Liver (tissue), 9 donors: ENCODE data around the gene CCDC91. TPM values are rescaled to one million over a fixed set of nuclear protein-coding genes. Genes with fewer than 3 reads are reported as not detected.

Experiments used
- DNase-seq: peaks from one replicate; pipeline ENCODE4 v3.0.0-alpha.2; 2017; ENCODE audit warnings: low spot score
- H3K27ac ChIP-seq, 2 donors: one replicate each; pipeline ENCODE4 v1.7.0; 2013; ENCODE audit warnings: inconsistent platforms in 2 of 2, low read length in 2 of 2, control low read depth in 1 of 2, low read depth in 1 of 2, mild to moderate bottlenecking in 1 of 2
- H3K27me3 ChIP-seq, 4 donors: one replicate each; pipeline versions ENCODE4 v1.6.1 to v1.7.0; 2013; ENCODE audit warnings: low read length in 3 of 4, inconsistent platforms in 1 of 4, mild to moderate bottlenecking in 1 of 4, moderate library complexity in 1 of 4; ENCODE audit not compliant: control insufficient read depth in 4 of 4, insufficient read depth in 4 of 4
- H3K36me3 ChIP-seq, 4 donors: one replicate each; pipeline versions ENCODE4 v1.6.1 to v1.7.0; 2013; ENCODE audit warnings: low read length in 3 of 4, mild to moderate bottlenecking in 3 of 4, low read depth in 1 of 4, moderate library complexity in 1 of 4; ENCODE audit not compliant: control insufficient read depth in 4 of 4, insufficient read depth in 3 of 4
- H3K4me1 ChIP-seq, 4 donors: one replicate each; pipeline versions ENCODE4 v1.6.1 to v1.7.0; 2013; ENCODE audit warnings: low read length in 3 of 4, mild to moderate bottlenecking in 3 of 4, moderate library complexity in 1 of 4; ENCODE audit not compliant: control insufficient read depth in 4 of 4, insufficient read depth in 4 of 4
- H3K4me3 ChIP-seq, 3 donors: one replicate each; pipeline versions ENCODE4 v1.6.1 to v1.7.0; 2013; ENCODE audit warnings: low read length in 3 of 3, control low read depth in 1 of 3, low read depth in 1 of 3, mild to moderate bottlenecking in 1 of 3
- H3K9ac ChIP-seq, 2 donors: one replicate each; pipeline ENCODE4 v1.7.0; 2013; ENCODE audit warnings: low read length in 2 of 2, mild to moderate bottlenecking in 2 of 2, moderate library complexity in 2 of 2, control low read depth in 1 of 2, low read depth in 1 of 2
- H3K9me3 ChIP-seq, 4 donors: one replicate each; pipeline versions ENCODE4 v1.6.1 to v1.7.0; 2013; ENCODE audit warnings: low read length in 3 of 4; ENCODE audit not compliant: control insufficient read depth in 4 of 4
- EGR1 ChIP-seq, 2 donors: IDR thresholded peaks; 2 replicates each; pipeline ENCODE4 v1.6.1; 2016 to 2018; ENCODE audit warnings: antibody characterized with exemption in 2 of 2, low read depth in 2 of 2
- FOXA1 ChIP-seq: IDR thresholded peaks from 2 replicates; pipeline ENCODE4 v1.6.1; 2016; ENCODE audit warnings: antibody characterized with exemption
- FOXA2 ChIP-seq: IDR thresholded peaks from 2 replicates; pipeline ENCODE4 v1.6.1; 2016; ENCODE audit warnings: antibody characterized with exemption
- GABPA ChIP-seq, 2 donors: IDR thresholded peaks in 1 of 2; conservative IDR thresholded peaks in 1 of 2; 2 replicates each; pipeline ENCODE4 v1.6.1; 2016; ENCODE audit warnings: antibody characterized with exemption in 2 of 2, mild to moderate bottlenecking in 1 of 2, moderate library complexity in 1 of 2
- HNF4A ChIP-seq, 2 donors: conservative IDR thresholded peaks; 2 replicates each; pipeline ENCODE4 v1.6.1; 2016; ENCODE audit warnings: antibody characterized with exemption in 2 of 2, mild to moderate bottlenecking in 2 of 2
- HNF4G ChIP-seq: IDR thresholded peaks from 2 replicates; pipeline ENCODE4 v1.6.1; 2016; ENCODE audit warnings: antibody characterized with exemption
- JUND ChIP-seq, 2 donors: IDR thresholded peaks; 2 replicates each; pipeline ENCODE4 v1.6.1; 2016; ENCODE audit warnings: antibody characterized with exemption in 2 of 2
- MAX ChIP-seq: IDR thresholded peaks from 2 replicates; pipeline ENCODE4 v1.6.1; 2016; ENCODE audit warnings: antibody characterized with exemption
- NR2F2 ChIP-seq: IDR thresholded peaks from 2 replicates; pipeline ENCODE4 v1.6.1; 2016; ENCODE audit warnings: antibody characterized with exemption
- RAD21 ChIP-seq, 2 donors: IDR thresholded peaks; 2 replicates each; pipeline ENCODE4 v1.6.1; 2016; ENCODE audit warnings: antibody characterized with exemption in 2 of 2, mild to moderate bottlenecking in 2 of 2
- RXRA ChIP-seq, 2 donors: IDR thresholded peaks; 2 replicates each; pipeline ENCODE4 v1.6.1; 2017 to 2018; ENCODE audit warnings: antibody characterized with exemption in 2 of 2, mild to moderate bottlenecking in 1 of 2
- SP1 ChIP-seq: IDR thresholded peaks from 2 replicates; pipeline ENCODE4 v1.6.1; 2018; ENCODE audit warnings: antibody characterized with exemption, mild to moderate bottlenecking
- TAF1 ChIP-seq: conservative IDR thresholded peaks from 2 replicates; pipeline ENCODE4 v1.6.1; 2016; ENCODE audit warnings: antibody characterized with exemption, mild to moderate bottlenecking
- YY1 ChIP-seq: IDR thresholded peaks from 2 replicates; pipeline ENCODE4 v1.6.1; 2016; ENCODE audit warnings: antibody characterized with exemption, mild to moderate bottlenecking
- ZBTB33 ChIP-seq: IDR thresholded peaks from 2 replicates; pipeline ENCODE4 v1.6.1; 2016; ENCODE audit warnings: antibody characterized with exemption
- polyA plus RNA-seq, 2 donors: library from polyadenylated mRNA; stranded (reverse) in 1 of 2; unstranded in 1 of 2; fragments of 200-250 nt in 1 of 2; fragments of >200 nt in 1 of 2; fragmentation: Nextera tagmentation in 1 of 2; extraction: Ambion mirVana in 1 of 2; gene quantifications; one replicate each; pipeline versions ENCODE4 v1.2.1 to v1.2.3, GENCODE V29; 2013 to 2015
- total RNA-seq, 2 donors: library from RNA; depleted of rRNA; stranded (reverse); fragments of >200 nt; gene quantifications; one replicate each; pipeline ENCODE4 v1.2.3, GENCODE V29; 2014
- TF ChIP-seq, protein P1 (sequence below): IDR thresholded peaks from 2 replicates; pipeline ENCODE4 v1.6.1; 2016; ENCODE audit warnings: antibody characterized with exemption
- TF ChIP-seq, protein P2 (sequence below): fragments of 150-350 bp; IDR thresholded peaks from 2 replicates; pipeline ENCODE4 v1.5.1; 2017; ENCODE audit warnings: improper control_type of control experiment, low read depth, low read length; ENCODE audit not compliant: missing input control
- TF ChIP-seq, protein P3 (sequence below): IDR thresholded peaks from 2 replicates; pipeline ENCODE4 v1.6.1; 2016; ENCODE audit warnings: antibody characterized with exemption, mild to moderate bottlenecking
- donor health status: healthy.
- donor health status: healthy.
- donor health status: healthy.
- donor health status: healthy.
- donor health status: healthy.

The CCDC91 gene
- total and polyA plus RNA-seq, 4 donors, result 8.4 to 29.0 (median 15.1) TPM

- H3K36me3 ChIP-seq, result peaks cover 0 to 5% (median 1%) of the 10 kb centered on the region in 4 donors
- H3K27me3 ChIP-seq, result no peaks in the 10 kb centered on the region
- H3K4me1 ChIP-seq, result no peaks in the 10 kb centered on the region
- H3K4me3 ChIP-seq, result no peak overlapping the region
- TF ChIP-seq FOXA2 (no peak), NR2F2 (no peak), JUND (IDR thresholded peaks at IDR 0.05) (no peak), RAD21 (IDR thresholded peaks at IDR 0.05) (no peak), HNF4G (no peak), YY1 (no peak), FOXA1 (no peak), RXRA (IDR thresholded peaks at IDR 0.05) (no peak), GABPA (IDR thresholded peaks at IDR 0.05 in 1 of 2, conservative IDR thresholded peaks at IDR 0.05 in 1 of 2) (no peak), EGR1 (IDR thresholded peaks at IDR 0.05; ENCODE audit: low read depth in 2 of 2) (no peak), HNF4A (conservative IDR thresholded peaks at IDR 0.05) (no peak), MAX (no peak), SP1 (no peak), TAF1 (no peak), ZBTB33 (no peak)
- TF ChIP-seq, protein P1, sequence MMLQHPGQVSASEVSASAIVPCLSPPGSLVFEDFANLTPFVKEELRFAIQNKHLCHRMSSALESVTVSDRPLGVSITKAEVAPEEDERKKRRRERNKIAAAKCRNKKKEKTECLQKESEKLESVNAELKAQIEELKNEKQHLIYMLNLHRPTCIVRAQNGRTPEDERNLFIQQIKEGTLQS, result no peak
- TF ChIP-seq, protein P2, sequence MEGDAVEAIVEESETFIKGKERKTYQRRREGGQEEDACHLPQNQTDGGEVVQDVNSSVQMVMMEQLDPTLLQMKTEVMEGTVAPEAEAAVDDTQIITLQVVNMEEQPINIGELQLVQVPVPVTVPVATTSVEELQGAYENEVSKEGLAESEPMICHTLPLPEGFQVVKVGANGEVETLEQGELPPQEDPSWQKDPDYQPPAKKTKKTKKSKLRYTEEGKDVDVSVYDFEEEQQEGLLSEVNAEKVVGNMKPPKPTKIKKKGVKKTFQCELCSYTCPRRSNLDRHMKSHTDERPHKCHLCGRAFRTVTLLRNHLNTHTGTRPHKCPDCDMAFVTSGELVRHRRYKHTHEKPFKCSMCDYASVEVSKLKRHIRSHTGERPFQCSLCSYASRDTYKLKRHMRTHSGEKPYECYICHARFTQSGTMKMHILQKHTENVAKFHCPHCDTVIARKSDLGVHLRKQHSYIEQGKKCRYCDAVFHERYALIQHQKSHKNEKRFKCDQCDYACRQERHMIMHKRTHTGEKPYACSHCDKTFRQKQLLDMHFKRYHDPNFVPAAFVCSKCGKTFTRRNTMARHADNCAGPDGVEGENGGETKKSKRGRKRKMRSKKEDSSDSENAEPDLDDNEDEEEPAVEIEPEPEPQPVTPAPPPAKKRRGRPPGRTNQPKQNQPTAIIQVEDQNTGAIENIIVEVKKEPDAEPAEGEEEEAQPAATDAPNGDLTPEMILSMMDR, result no peak
- TF ChIP-seq, protein P3, sequence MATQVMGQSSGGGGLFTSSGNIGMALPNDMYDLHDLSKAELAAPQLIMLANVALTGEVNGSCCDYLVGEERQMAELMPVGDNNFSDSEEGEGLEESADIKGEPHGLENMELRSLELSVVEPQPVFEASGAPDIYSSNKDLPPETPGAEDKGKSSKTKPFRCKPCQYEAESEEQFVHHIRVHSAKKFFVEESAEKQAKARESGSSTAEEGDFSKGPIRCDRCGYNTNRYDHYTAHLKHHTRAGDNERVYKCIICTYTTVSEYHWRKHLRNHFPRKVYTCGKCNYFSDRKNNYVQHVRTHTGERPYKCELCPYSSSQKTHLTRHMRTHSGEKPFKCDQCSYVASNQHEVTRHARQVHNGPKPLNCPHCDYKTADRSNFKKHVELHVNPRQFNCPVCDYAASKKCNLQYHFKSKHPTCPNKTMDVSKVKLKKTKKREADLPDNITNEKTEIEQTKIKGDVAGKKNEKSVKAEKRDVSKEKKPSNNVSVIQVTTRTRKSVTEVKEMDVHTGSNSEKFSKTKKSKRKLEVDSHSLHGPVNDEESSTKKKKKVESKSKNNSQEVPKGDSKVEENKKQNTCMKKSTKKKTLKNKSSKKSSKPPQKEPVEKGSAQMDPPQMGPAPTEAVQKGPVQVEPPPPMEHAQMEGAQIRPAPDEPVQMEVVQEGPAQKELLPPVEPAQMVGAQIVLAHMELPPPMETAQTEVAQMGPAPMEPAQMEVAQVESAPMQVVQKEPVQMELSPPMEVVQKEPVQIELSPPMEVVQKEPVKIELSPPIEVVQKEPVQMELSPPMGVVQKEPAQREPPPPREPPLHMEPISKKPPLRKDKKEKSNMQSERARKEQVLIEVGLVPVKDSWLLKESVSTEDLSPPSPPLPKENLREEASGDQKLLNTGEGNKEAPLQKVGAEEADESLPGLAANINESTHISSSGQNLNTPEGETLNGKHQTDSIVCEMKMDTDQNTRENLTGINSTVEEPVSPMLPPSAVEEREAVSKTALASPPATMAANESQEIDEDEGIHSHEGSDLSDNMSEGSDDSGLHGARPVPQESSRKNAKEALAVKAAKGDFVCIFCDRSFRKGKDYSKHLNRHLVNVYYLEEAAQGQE, result no peak
- no peak overlapping the region for H3K9ac ChIP-seq
- DNase-seq, result no peak
- H3K27ac ChIP-seq, result no peak overlapping the region
- H3K9me3 ChIP-seq, result peaks cover 0 to 13% (median 7%) of the 10 kb centered on the region in 4 donors
These were observed 100.0 kb downstream of the CCDC91 start for GRCh38 chr12:28290262-28290661.
